Right atrium auricular region (tissue), 2 donors: Measurements from ENCODE around the gene JMJD7. TPM values are rescaled to one million over a fixed set of nuclear protein-coding genes. Genes with fewer than 3 reads are reported as not detected.

Source experiments
- DNase-seq: peaks from one replicate; pipeline ENCODE4 v3.0.0-alpha.2; 2019; ENCODE audit warnings: low spot score
- H3K27ac ChIP-seq, 2 donors: fragments of 200-600 bp; sonication (generic); 1 replicate in 1 of 2; 2 replicates in 1 of 2; pipeline ENCODE4 v1.5.1; 2016 to 2019
- H3K27me3 ChIP-seq, 2 donors: fragments of 200-600 bp; sonication (generic); one replicate each; pipeline versions ENCODE4 v1.5.1 to v1.6.0; 2017 to 2019
- H3K36me3 ChIP-seq: fragments of 200-600 bp; sonication (generic); one replicate; pipeline ENCODE4 v1.5.1; 2016
- H3K4me1 ChIP-seq, 2 donors: fragments of 200-600 bp; sonication (generic); one replicate each; pipeline versions ENCODE4 v1.5.1 to v1.6.0; 2017 to 2019
- H3K4me3 ChIP-seq, 2 donors: fragments of 200-600 bp; sonication (generic); 1 replicate in 1 of 2; 2 replicates in 1 of 2; pipeline ENCODE4 v1.5.1; 2017 to 2019; ENCODE audit warnings: mild to moderate bottlenecking in 1 of 2, moderate library complexity in 1 of 2
- H3K9me3 ChIP-seq, 2 donors: fragments of 200-600 bp; sonication (generic); one replicate each; pipeline ENCODE4 v1.5.1; 2019
- CTCF ChIP-seq, 2 donors: fragments of 200-600 bp; sonication (generic); IDR thresholded peaks; one replicate each; pipeline ENCODE4 v1.5.1; 2019; ENCODE audit warnings: antibody characterized with exemption in 2 of 2
- total RNA-seq, 2 donors: library from RNA; depleted of rRNA; stranded (reverse); fragments of >200 nt; gene quantifications; one replicate each; pipeline ENCODE4 v1.1.0, GENCODE V29; 2016

JMJD7 gene
- total RNA-seq, 2 donors from 2014 or later, result 6.4 to 11.7 TPM

- no peaks in the 10 kb centered on the region for H3K9me3 ChIP-seq
- no peaks in the 10 kb centered on the region for H3K27me3 ChIP-seq
- no peak overlapping the region for H3K4me3 ChIP-seq
- no peak overlapping the region for H3K27ac ChIP-seq
- no peaks in the 10 kb centered on the region for H3K36me3 ChIP-seq
- DNase-seq, result no peak
- H3K4me1 ChIP-seq, result no peaks in the 10 kb centered on the region
- no peak for TF ChIP-seq CTCF (IDR thresholded peaks at IDR 0.05)
Measured at GRCh38 chr15:41856716-41857115, 28.8 kb downstream of the JMJD7 start.

DNA sequence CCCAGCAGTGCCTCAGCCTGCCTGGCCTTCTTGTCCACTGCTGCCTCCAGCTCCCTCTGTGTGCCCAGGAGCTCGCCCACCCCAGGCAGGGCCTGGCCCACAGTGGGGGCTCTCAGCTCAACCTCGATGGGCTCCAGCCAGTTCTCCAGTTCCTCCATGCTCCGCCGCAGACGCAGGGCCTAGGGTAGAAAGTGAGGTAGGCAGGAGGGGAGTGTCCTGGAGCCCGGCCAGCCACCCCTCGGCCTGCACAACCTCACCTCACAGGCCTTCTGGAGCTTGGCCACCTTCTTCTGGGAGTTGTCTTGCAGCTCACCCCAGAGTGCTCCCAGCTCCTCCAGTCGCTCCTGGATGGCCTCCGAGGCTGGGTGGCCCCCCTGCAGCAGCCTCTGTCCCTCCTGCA lies 29.4 kb downstream of the JMJD7 start:
- no peaks in the 10 kb centered on the region for H3K9me3 ChIP-seq
- no peaks in the 10 kb centered on the region for H3K27me3 ChIP-seq

GRCh38 chr15:41858756-41859155 lies 30.9 kb downstream of the JMJD7 start:
- no peak for TF ChIP-seq CTCF (IDR thresholded peaks at IDR 0.05)
- Histone ChIP-seq H3K4me3 (no peak overlapping the region), H3K4me1 (no peaks in the 10 kb centered on the region), H3K27ac (no peak overlapping the region), H3K9me3 (no peaks in the 10 kb centered on the region), H3K36me3 (no peaks in the 10 kb centered on the region), H3K27me3 (no peaks in the 10 kb centered on the region)
- no peak for DNase-seq

More for the DNA sequence above, 29.4 kb downstream of the JMJD7 start:
- no peak overlapping the region for H3K27ac ChIP-seq
- H3K4me3 ChIP-seq, result no peak overlapping the region
- DNase-seq, result no peak
- TF ChIP-seq CTCF (IDR thresholded peaks at IDR 0.05), result no peak
- no peaks in the 10 kb centered on the region for H3K4me1 ChIP-seq
- no peaks in the 10 kb centered on the region for H3K36me3 ChIP-seq

DNA sequence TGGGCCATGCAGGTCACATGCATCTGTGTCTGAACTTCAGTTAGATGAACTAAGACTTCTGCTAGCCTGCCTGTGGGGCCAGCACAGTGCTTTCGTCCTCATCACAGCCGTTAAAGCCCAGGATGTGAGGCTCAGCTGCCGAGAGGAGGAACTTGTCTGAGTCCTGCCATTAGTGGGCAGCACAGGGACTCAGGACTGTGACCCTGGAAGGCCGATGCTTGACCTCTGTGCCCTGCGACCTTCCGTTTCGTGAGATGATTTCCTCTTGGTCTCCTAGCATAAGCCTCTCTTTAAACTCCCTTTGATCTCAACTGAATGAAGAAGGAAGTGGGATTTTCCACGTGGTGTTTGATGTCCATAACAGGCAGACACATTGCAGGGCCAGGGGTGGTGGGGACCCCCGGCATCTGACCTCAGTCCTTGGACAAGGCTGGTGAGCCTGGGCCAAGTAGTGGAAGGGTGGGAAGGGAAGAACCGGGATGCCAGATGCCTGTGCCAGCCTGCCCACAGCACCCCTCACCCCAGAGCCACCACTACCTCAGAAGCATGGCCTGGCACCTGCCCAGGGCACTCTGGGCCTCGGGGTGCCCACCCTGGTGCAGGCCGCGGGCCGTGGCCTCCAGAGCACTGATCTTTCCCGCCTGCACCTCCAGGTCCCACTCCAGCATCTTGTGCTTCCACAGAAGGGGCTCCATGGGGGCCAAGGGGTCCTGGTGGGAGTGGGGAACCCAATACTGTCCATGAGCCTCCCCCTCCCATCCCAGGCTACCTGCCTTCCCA lies 32.3 kb downstream of the JMJD7 start:
- H3K27me3 ChIP-seq, result no peaks in the 10 kb centered on the region
- no peaks in the 10 kb centered on the region for H3K9me3 ChIP-seq
- H3K27ac ChIP-seq, result no peak overlapping the region
- no peaks in the 10 kb centered on the region for H3K4me1 ChIP-seq
- H3K36me3 ChIP-seq, result no peaks in the 10 kb centered on the region
- no peak overlapping the region for H3K4me3 ChIP-seq
- no peak for TF ChIP-seq CTCF (IDR thresholded peaks at IDR 0.05)
- DNase-seq, result no peak

GRCh38 chr15:41861736-41862356 lies 34.0 kb downstream of the JMJD7 start:
- H3K9me3 ChIP-seq, result no peaks in the 10 kb centered on the region
- no peaks in the 10 kb centered on the region for H3K27me3 ChIP-seq
- TF ChIP-seq CTCF (IDR thresholded peaks at IDR 0.05), result no peak
- H3K36me3 ChIP-seq, result no peaks in the 10 kb centered on the region
- DNase-seq, result no peak
- no peaks in the 10 kb centered on the region for H3K4me1 ChIP-seq
- H3K4me3 ChIP-seq, result no peak overlapping the region
- H3K27ac ChIP-seq, result no peak overlapping the region
